Measurements from ENCODE around the gene GCG.

The GCG gene

GRCh38 chr2:162175714-162176113 lies 23.7 kb upstream of the GCG start:
- no peak overlapping the region for H3K23ac ChIP-seq (ENCODE audit: low read length)
- no peaks in the 10 kb centered on the region for H3K79me1 ChIP-seq (ENCODE audit: low read length)
- no peak overlapping the region for H3K4me3 ChIP-seq (ENCODE audit: low read depth, low read length)
- H3K27ac ChIP-seq (ENCODE audit: low read depth, low read length): no peak overlapping the region
- no peaks in the 10 kb centered on the region for H3K79me2 ChIP-seq (ENCODE audit: control insufficient read depth, insufficient read depth, low read length, poor library complexity)
- H3K9ac ChIP-seq (ENCODE audit: low read length): no peak overlapping the region
- H3K14ac ChIP-seq (ENCODE audit: low read length): no peak overlapping the region
- no peaks in the 10 kb centered on the region for H3K4me1 ChIP-seq (ENCODE audit: control insufficient read depth in 1 of 2, insufficient read depth in 2 of 2, low read length in 2 of 2)
- H3K36me3 ChIP-seq (ENCODE audit: control insufficient read depth in 1 of 2, insufficient read depth in 2 of 2, low read length in 2 of 2): no peaks in the 10 kb centered on the region
- H2BK5ac ChIP-seq (ENCODE audit: low read depth, low read length, poor library complexity): no peak overlapping the region
- H2BK12ac ChIP-seq (ENCODE audit: low read length): no peak overlapping the region
- H4K12ac ChIP-seq (ENCODE audit: low read depth, low read length): no peak overlapping the region
- no peak overlapping the region for H2AFZ ChIP-seq (ENCODE audit: insufficient read depth, low read length, poor library complexity)
- H4K8ac ChIP-seq (ENCODE audit: low read depth, low read length): no peak overlapping the region
- H3K9me3 ChIP-seq (ENCODE audit: insufficient read depth, low read depth, low read length): no peaks in the 10 kb centered on the region
- H2BK120ac ChIP-seq (ENCODE audit: insufficient read depth, low read length, poor library complexity): no peak overlapping the region
- no peak overlapping the region for H2AK5ac ChIP-seq (ENCODE audit: low read length)
- H3K27me3 ChIP-seq (ENCODE audit: insufficient read depth, low read length): no peaks in the 10 kb centered on the region
- H3K4ac ChIP-seq (ENCODE audit: low read depth, low read length): no peak overlapping the region
- H3K18ac ChIP-seq (ENCODE audit: low read length): no peak overlapping the region
- no CpG with 5 or more reads among the region's 3 CpGs for WGBS (ENCODE audit: extremely low coverage, insufficient coverage, insufficient read length)
- no peak for DNase-seq
- no peak overlapping the region for H3K4me2 ChIP-seq (ENCODE audit: low read length)
- no peak overlapping the region for H4K91ac ChIP-seq (ENCODE audit: low read depth, low read length)

- H3K9me3 ChIP-seq (ENCODE audit: insufficient read depth, low read depth, low read length): no peaks in the 10 kb centered on the region
- WGBS (ENCODE audit: extremely low coverage, insufficient coverage, insufficient read length): no CpG with 5 or more reads among the region's 5 CpGs
- no peak overlapping the region for H4K91ac ChIP-seq (ENCODE audit: low read depth, low read length)
- no peak overlapping the region for H2BK5ac ChIP-seq (ENCODE audit: low read depth, low read length, poor library complexity)
- no peaks in the 10 kb centered on the region for H3K4me1 ChIP-seq (ENCODE audit: control insufficient read depth in 1 of 2, insufficient read depth in 2 of 2, low read length in 2 of 2)
- H3K9ac ChIP-seq (ENCODE audit: low read length): no peak overlapping the region
- no peak overlapping the region for H4K12ac ChIP-seq (ENCODE audit: low read depth, low read length)
- no peak overlapping the region for H2AFZ ChIP-seq (ENCODE audit: insufficient read depth, low read length, poor library complexity)
- no peak overlapping the region for H2BK120ac ChIP-seq (ENCODE audit: insufficient read depth, low read length, poor library complexity)
- H3K79me1 ChIP-seq (ENCODE audit: low read length): no peaks in the 10 kb centered on the region
- no peak overlapping the region for H4K8ac ChIP-seq (ENCODE audit: low read depth, low read length)
- H3K27me3 ChIP-seq (ENCODE audit: insufficient read depth, low read length): no peaks in the 10 kb centered on the region
- H2BK12ac ChIP-seq (ENCODE audit: low read length): no peak overlapping the region
- DNase-seq: no peak
- H3K18ac ChIP-seq (ENCODE audit: low read length): no peak overlapping the region
- no peak overlapping the region for H3K4ac ChIP-seq (ENCODE audit: low read depth, low read length)
- H3K14ac ChIP-seq (ENCODE audit: low read length): no peak overlapping the region
- no peak overlapping the region for H3K27ac ChIP-seq (ENCODE audit: low read depth, low read length)
- H3K4me2 ChIP-seq (ENCODE audit: low read length): no peak overlapping the region
- no peaks in the 10 kb centered on the region for H3K36me3 ChIP-seq (ENCODE audit: control insufficient read depth in 1 of 2, insufficient read depth in 2 of 2, low read length in 2 of 2)
- H3K79me2 ChIP-seq (ENCODE audit: control insufficient read depth, insufficient read depth, low read length, poor library complexity): no peaks in the 10 kb centered on the region
- H3K23ac ChIP-seq (ENCODE audit: low read length): no peak overlapping the region
- no peak overlapping the region for H2AK5ac ChIP-seq (ENCODE audit: low read length)
- H3K4me3 ChIP-seq (ENCODE audit: low read depth, low read length): no peak overlapping the region
These were observed 22.7 kb upstream of the GCG start for GRCh38 chr2:162174746-162175145.

- no peaks in the 10 kb centered on the region for H3K79me1 ChIP-seq (ENCODE audit: low read length)
- H3K9me3 ChIP-seq (ENCODE audit: insufficient read depth, low read depth, low read length): no peaks in the 10 kb centered on the region
- H4K91ac ChIP-seq (ENCODE audit: low read depth, low read length): no peak overlapping the region
- no peaks in the 10 kb centered on the region for H3K27me3 ChIP-seq (ENCODE audit: insufficient read depth, low read length)
- H4K8ac ChIP-seq (ENCODE audit: low read depth, low read length): no peak overlapping the region
- H3K4ac ChIP-seq (ENCODE audit: low read depth, low read length): no peak overlapping the region
- H2BK5ac ChIP-seq (ENCODE audit: low read depth, low read length, poor library complexity): no peak overlapping the region
- no peak overlapping the region for H3K18ac ChIP-seq (ENCODE audit: low read length)
- H4K12ac ChIP-seq (ENCODE audit: low read depth, low read length): no peak overlapping the region
- H2BK12ac ChIP-seq (ENCODE audit: low read length): no peak overlapping the region
- no peaks in the 10 kb centered on the region for H3K79me2 ChIP-seq (ENCODE audit: control insufficient read depth, insufficient read depth, low read length, poor library complexity)
- no peak overlapping the region for H3K14ac ChIP-seq (ENCODE audit: low read length)
- no peak overlapping the region for H2AFZ ChIP-seq (ENCODE audit: insufficient read depth, low read length, poor library complexity)
- no peak overlapping the region for H3K9ac ChIP-seq (ENCODE audit: low read length)
- no peak overlapping the region for H2BK120ac ChIP-seq (ENCODE audit: insufficient read depth, low read length, poor library complexity)
- no peak overlapping the region for H3K4me2 ChIP-seq (ENCODE audit: low read length)
- H3K36me3 ChIP-seq (ENCODE audit: control insufficient read depth in 1 of 2, insufficient read depth in 2 of 2, low read length in 2 of 2): no peaks in the 10 kb centered on the region
- H2AK5ac ChIP-seq (ENCODE audit: low read length): no peak overlapping the region
- no peak overlapping the region for H3K23ac ChIP-seq (ENCODE audit: low read length)
- H3K4me1 ChIP-seq (ENCODE audit: control insufficient read depth in 1 of 2, insufficient read depth in 2 of 2, low read length in 2 of 2): no peaks in the 10 kb centered on the region
- WGBS (ENCODE audit: extremely low coverage, insufficient coverage, insufficient read length): no CpG with 5 or more reads among the region's 1 CpG
- DNase-seq: peak; percentile 60 to 84
- no peak overlapping the region for H3K27ac ChIP-seq (ENCODE audit: low read depth, low read length)
- H3K4me3 ChIP-seq (ENCODE audit: low read depth, low read length): no peak overlapping the region
These were observed 20.8 kb upstream of the GCG start for GRCh38 chr2:162172802-162173370.

- Histone ChIP-seq H3K4ac (ENCODE audit: low read depth, low read length) (no peak overlapping the region), H2BK12ac (ENCODE audit: low read length) (no peak overlapping the region), H3K23ac (ENCODE audit: low read length) (no peak overlapping the region), H4K12ac (ENCODE audit: low read depth, low read length) (no peak overlapping the region), H3K27me3 (ENCODE audit: insufficient read depth, low read length) (no peaks in the 10 kb centered on the region), H3K79me1 (ENCODE audit: low read length) (no peaks in the 10 kb centered on the region), H2BK120ac (ENCODE audit: insufficient read depth, low read length, poor library complexity) (no peak overlapping the region), H3K9me3 (ENCODE audit: insufficient read depth, low read depth, low read length) (no peaks in the 10 kb centered on the region), H3K14ac (ENCODE audit: low read length) (no peak overlapping the region), H3K4me3 (ENCODE audit: low read depth, low read length) (no peak overlapping the region), H4K91ac (ENCODE audit: low read depth, low read length) (no peak overlapping the region), H3K4me1 (ENCODE audit: control insufficient read depth in 1 of 2, insufficient read depth in 2 of 2, low read length in 2 of 2) (no peaks in the 10 kb centered on the region), H3K27ac (ENCODE audit: low read depth, low read length) (no peak overlapping the region), H4K8ac (ENCODE audit: low read depth, low read length) (no peak overlapping the region), H3K9ac (ENCODE audit: low read length) (no peak overlapping the region), H2AK5ac (ENCODE audit: low read length) (no peak overlapping the region), H3K79me2 (ENCODE audit: control insufficient read depth, insufficient read depth, low read length, poor library complexity) (no peaks in the 10 kb centered on the region), H3K36me3 (ENCODE audit: control insufficient read depth in 1 of 2, insufficient read depth in 2 of 2, low read length in 2 of 2) (no peaks in the 10 kb centered on the region), H2BK5ac (ENCODE audit: low read depth, low read length, poor library complexity) (no peak overlapping the region), H3K4me2 (ENCODE audit: low read length) (no peak overlapping the region), H3K18ac (ENCODE audit: low read length) (no peak overlapping the region), H2AFZ (ENCODE audit: insufficient read depth, low read length, poor library complexity) (no peak overlapping the region)
- no CpG with 5 or more reads among the region's 4 CpGs for WGBS (ENCODE audit: extremely low coverage, insufficient coverage, insufficient read length)
- DNase-seq: no peak
These were observed 14.7 kb upstream of the GCG start for GRCh38 chr2:162166745-162167144.

All from trophoblast cell (in vitro differentiated cells and primary cell).